C4-2B (cell line): Measurements from ENCODE around the gene GNAT1.

Experiments
- CTCF ChIP-seq: fragments of 450-650 bp; conservative IDR thresholded peaks from 2 replicates; pipeline ENCODE4 v1.5.1; 2017; ENCODE audit warnings: mild to moderate bottlenecking
- ZFX ChIP-seq: fragments of 450-650 bp; IDR thresholded peaks from 2 replicates; pipeline ENCODE4 v1.6.1; 2017

DNA sequence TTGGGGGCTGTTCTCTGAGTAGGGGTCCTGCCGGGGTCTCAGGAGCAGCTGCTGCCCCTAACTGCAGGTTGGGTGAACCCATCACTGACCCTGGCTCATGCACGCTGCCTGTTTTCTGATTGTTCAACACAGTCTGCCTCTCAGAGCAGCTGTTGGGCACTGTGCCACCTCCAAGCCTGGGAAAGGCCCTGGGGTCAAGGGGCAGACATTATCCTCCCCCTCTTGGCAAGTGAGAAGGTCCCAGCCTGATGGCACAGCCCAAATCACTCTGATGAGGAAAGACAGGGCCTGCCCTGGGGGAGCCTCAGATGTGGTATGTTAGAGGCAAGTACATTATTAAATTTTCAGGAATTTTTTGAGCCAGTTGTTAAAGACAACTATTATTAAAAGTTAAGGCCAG, 14.1 kb upstream of the GNAT1 start:
- TF ChIP-seq CTCF (no peak), ZFX (no peak)
